Jurkat, Clone E6-1 (cell line): ENCODE data around the gene KRT73.
"Not testable (repeated sequence)": the region's sequence is repeated elsewhere in the genome, so short reads cannot be mapped to it uniquely, and the experiment has no call there.

ENCODE experiments used
- DNase-seq: peaks from one replicate; pipeline ENCODE4 v3.0.0-alpha.2; 2011; ENCODE audit warnings: low read depth, low spot score
- H3K4me3 ChIP-seq: 2 replicates; pipeline ENCODE4 v1.5.1; 2011; ENCODE audit warnings: mild to moderate bottlenecking, low read length, control low read depth, moderate library complexity

KRT73 gene

DNA sequence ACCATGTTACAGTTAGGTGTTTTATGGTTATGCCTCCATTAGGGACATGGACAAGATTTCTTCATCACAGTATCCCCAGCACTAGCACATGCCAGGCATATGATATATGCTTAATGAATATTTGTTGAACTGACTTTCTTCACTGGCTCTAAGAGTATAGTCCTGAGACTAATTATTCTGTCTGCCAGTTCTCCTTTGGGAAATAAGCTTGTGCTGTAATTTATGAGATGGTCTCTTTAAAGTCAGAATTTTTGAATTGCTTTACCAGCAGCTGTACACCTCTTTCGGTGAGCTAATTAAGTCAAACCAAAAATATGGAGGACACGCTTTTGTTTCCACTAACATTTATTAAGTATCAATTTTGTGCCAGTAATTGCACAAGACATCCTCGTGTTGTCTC is 12.3 kb downstream of the KRT73 start:
- H3K4me3 ChIP-seq = no peak overlapping the region
- DNase-seq = no peak

DNA sequence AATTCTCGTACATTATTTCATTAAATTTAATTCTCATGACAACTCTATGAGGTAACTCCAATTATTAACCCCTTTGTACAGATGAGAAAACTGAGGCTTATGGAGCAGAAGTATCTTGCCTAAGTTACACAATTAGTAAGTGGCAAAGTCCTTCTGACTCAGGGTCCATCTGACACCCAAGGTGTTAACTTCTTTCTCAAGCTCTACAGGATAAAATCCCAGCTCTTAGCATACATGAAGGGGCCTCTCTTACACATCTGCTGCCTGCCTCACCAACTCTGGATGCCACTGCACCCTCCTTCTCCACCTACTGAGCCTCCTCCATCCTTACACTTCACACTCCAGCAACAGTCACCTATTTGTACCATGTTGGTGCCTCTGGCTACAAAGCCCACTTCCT is 12.8 kb downstream of the KRT73 start:
- no peak overlapping the region for H3K4me3 ChIP-seq
- no peak for DNase-seq

DNA sequence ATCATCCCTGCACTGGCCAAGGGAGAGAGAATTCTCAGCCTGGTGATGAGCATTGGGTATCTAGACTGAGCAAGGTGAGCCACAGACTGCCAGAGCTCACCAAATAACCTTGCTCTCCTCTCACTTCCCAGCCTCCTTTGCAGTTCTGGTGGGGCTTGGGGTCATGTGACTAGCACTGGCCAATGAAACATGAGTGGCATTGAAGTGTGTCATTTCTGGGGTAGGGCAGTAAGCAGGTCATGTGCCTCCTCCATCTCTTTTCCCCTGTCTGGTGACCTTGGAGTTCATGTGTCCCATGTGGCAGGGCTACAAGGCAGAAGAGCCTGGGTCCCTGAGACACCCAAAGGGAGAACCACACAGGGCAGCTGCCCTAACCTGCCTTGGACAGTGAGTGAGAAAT is 13.5 kb downstream of the KRT73 start:
- H3K4me3 ChIP-seq = no peak overlapping the region
- peak; percentile 45 for DNase-seq

DNA sequence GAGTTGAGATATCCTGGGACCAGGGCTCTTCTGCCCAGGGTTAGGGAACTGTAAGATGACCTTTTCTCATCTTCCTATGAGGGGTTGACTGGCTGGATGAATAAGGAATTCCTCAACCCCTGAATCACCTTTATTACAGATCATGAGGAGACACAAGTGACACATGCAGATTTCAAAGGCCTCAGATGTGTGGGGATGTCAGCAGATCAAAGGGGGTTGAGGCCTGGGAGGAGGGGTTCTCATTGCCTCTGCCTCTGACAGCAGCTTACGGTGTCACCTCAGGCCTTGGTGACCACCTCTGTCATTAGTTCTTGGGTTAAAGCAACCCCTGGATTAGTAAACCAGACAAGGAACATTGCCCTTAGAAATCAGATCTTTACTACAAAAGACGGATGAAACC is 15.0 kb downstream of the KRT73 start:
- peak; percentile 77 for DNase-seq
- H3K4me3 ChIP-seq = no peak overlapping the region

DNA sequence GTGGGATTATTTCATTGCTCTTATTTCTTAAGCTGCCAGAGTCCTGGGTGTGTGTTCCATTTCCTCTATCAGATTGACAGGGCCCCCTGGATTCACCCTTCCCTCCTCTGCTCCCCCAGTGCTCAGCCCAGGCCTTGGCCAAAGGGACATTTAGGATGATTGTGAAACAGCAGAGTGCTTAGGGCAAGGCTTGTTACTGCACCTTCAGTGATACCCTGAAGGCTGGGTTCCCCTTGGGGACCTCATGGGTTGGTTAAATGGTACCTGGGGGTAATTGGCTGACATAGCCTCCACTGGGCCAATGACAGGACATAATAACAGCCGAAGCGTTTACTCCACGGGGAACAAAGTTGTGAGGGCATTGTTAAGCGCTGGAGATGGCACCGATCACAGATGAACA is 15.8 kb downstream of the KRT73 start:
- no peak overlapping the region for H3K4me3 ChIP-seq
- DNase-seq = no peak

- H3K4me3 ChIP-seq = no peak overlapping the region
- DNase-seq = no peak
Measured at GRCh38 chr12:52601671-52602070, 16.7 kb downstream of the KRT73 start.

DNA sequence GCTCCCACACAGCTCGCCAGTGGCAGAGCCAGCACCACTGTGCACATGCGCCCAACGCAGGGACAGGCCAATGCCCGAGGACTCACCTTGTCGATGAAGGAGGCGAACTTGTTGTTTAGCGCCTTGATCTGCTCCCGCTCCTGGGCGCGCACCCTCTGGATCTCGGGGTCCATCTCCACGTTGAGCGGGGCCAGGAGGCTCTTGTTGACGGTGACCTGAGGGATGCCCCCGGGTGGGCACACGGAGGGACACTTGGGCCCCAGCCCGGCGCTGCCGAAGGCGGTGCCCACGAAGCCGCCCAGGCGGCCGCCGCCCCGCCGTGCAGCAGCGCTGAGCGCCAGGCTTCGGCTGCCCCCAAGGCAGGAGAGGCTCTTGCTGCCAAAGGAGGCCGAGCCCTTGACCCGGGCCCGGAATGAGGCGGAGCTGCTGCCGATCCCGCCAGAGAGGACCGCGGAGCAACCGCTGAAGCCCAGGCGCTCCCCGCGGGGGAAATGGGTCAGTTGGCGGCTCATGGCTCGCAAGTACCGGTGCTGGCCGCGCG is 17.3 kb downstream of the KRT73 start, which contains the start of gene KRT72:
KRT72 (minus strand) TSS at position 523 of the 541 bp plus-strand sequence; CDS start at position 512, 11 bp downstream.
- DNase-seq = no peak
- H3K4me3 ChIP-seq = no peak within 1 kb of the TSS

- no peak for DNase-seq
- H3K4me3 ChIP-seq = no peak overlapping the region
Measured at GRCh38 chr12:52600475-52600874, 17.9 kb downstream of the KRT73 start.

- H3K4me3 ChIP-seq = no peak overlapping the region
- DNase-seq = no peak
Measured at GRCh38 chr12:52600071-52600470, 18.3 kb downstream of the KRT73 start.

- no peak overlapping the region for H3K4me3 ChIP-seq
- no peak for DNase-seq
Measured at GRCh38 chr12:52598966-52599365, 19.4 kb downstream of the KRT73 start.

GRCh38 chr12:52594237-52594636 is 24.1 kb downstream of the KRT73 start:
- H3K4me3 ChIP-seq, DNase-seq: not testable (repeated sequence)

DNA sequence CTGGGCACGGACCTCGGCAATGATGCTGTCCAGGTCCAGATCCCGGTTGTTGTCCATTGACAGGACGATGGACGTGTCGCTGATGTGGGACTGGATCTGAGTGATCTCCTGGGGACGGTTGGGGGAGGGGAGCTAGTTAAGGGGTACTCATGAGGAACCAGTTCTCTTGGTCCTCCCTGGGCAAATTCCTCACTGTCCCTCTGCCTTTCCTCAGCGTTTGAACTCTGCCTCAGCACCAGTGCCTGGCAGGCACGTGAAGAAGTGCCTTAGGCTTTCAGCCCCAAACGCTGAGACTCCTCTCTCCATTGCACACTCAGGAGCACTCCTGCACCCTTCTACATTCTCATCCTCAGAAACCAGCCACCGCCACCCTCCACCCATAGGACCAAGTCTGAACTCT is 26.8 kb downstream of the KRT73 start:
- no peak for DNase-seq
- H3K4me3 ChIP-seq = no peak overlapping the region

DNA sequence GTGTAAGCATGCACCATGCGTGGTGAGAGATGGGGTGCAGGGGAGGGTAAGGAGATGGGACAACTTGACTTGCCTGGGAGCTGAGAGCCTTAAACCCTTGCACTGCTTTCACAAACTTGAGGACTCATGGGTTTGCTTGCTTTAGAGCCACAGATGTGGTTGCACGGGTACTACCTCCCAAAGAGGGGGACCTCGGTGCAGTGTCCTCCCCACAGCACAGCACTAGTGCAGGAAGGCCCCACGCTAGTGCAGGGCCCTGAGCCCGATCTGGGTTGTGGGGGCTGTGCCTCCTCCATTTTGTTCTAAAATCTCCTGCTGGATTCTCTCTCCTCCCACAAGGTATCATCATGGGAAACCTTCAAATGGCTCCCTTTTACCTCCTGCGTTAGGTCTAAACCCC is 28.3 kb downstream of the KRT73 start:
- no peak for DNase-seq
- H3K4me3 ChIP-seq = no peak overlapping the region

- H3K4me3 ChIP-seq = no peak overlapping the region
- DNase-seq = no peak
Measured at GRCh38 chr12:52587563-52587962, 30.8 kb downstream of the KRT73 start.

DNA sequence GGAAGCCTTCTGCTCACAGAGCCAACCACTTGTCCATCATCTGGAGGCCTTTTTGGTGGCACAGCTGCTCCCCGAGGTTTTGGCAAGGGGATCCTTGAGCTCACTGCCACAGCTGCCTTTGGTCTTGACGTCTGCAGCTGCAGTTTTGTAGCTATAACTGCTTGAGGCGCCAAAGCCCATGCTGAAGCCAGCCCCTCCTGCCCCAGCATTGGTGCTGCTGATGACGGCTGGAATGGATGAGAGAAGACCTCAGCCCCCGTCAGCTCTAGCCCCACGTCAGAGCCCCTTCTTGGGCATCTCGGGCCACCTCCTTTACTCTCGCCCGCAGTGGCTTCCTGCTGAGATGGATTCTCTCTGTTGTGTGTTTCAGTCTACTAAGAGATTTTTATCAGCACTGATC is 32.4 kb downstream of the KRT73 start:
- no peak overlapping the region for H3K4me3 ChIP-seq
- peak; percentile 87 for DNase-seq

- DNase-seq = no peak
Measured at GRCh38 chr12:52585066-52585465, 33.3 kb downstream of the KRT73 start.

DNA sequence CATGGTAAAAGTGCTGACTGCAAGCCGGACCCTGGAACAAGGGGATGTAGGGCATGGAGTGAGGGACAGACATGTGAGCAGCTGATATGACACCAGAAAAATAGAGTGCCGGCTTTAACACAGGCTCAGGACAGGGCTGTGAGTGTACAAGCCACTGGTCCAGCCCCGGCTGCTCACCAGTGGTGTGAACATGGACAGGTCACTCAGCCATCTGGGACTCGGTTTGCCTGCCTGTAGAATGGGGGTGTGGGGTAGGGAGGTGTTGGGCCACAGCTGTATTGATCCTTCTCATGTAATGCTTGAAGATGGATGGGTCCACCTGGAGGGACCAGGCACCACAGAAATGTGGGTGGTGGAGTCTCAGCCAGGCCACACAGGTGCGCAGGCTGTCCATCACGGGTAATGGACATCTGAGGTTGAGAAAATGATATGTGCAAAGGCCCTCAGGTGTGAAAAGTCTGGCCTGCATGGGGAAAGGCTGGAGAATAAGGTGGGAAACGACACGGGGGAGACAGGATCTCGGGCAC is 34.1 kb downstream of the KRT73 start:
- no peak for DNase-seq
- no peak overlapping the region for H3K4me3 ChIP-seq

More at GRCh38 chr12:52585066-52585465, 33.3 kb downstream of the KRT73 start:
- no peak overlapping the region for H3K4me3 ChIP-seq

DNA sequence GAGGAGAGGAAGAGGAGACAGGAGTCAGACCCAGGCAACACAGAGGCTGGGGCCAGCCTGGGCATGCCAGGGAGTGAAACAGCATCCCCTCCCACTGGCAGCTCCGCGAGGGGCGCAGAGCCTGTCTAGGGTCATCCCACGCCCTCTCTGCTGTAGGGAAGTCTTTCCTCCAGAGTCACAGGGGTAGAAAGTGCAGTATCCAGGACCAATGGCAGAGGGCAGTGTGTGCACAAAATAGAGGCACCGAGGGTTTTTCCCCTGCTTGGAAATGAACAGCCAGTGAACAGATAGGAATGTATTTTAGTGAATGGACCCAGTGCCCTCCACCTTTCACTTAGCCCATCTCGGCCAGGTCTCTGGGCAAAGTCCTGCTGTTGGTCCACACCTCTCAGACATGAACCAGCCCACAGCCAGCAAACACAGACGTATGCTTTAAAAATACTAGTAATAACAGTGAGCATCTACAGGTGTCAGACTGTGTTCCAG is 35.3 kb downstream of the KRT73 start:
- peak; percentile 63 for DNase-seq
- H3K4me3 ChIP-seq = no peak overlapping the region

- H3K4me3 ChIP-seq = no peak overlapping the region
- DNase-seq = no peak
Measured at GRCh38 chr12:52582486-52582885, 35.9 kb downstream of the KRT73 start.

- DNase-seq = no peak
- no peak overlapping the region for H3K4me3 ChIP-seq
Measured at GRCh38 chr12:52581481-52581880, 36.9 kb downstream of the KRT73 start.

DNA sequence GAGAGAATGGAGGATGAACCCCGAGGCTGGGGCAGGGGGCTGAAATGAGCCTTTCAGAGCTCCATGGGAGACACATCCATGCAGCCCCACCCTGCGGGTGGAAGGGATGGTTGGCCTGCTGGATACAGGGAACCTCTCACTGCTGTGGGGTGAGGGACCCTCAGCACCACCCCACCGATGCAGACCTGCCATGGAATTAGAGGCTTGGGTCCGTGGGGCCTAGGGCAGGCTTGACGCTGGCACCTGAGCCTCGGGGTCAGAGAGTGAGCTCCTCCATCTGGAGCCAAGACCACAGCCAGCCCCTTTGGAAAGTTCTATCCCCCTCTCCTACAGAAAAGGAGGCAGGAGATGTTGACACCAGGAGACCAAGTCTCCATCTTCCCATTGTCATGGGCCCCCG is 37.3 kb downstream of the KRT73 start:
- H3K4me3 ChIP-seq = no peak overlapping the region
- no peak for DNase-seq
